Esophagus muscularis mucosa (tissue), 4 donors: ENCODE results near the gene CPNE6. TPM values are rescaled to one million over a fixed set of nuclear protein-coding genes. Genes with fewer than 3 reads are reported as not detected.

Experiments used
- DNase-seq: peaks from one replicate; pipeline ENCODE4 v3.0.0-alpha.2; 2017; ENCODE audit errors: extremely low spot score
- H3K27ac ChIP-seq, 4 donors: fragments of 200-600 bp; sonication (generic); replicated peaks in 1 of 4; 1 replicate in 3 of 4; 2 replicates in 1 of 4; pipeline ENCODE4 v1.5.1; 2016 to 2019; ENCODE audit warnings: mild to moderate bottlenecking in 1 of 4
- H3K27me3 ChIP-seq, 4 donors: fragments of 200-600 bp; sonication (generic); one replicate each; pipeline versions ENCODE4 v1.5.1 to v1.6.0; 2016 to 2019
- H3K36me3 ChIP-seq, 4 donors: fragments of 200-600 bp; sonication (generic); one replicate each; pipeline ENCODE4 v1.5.1; 2016 to 2019
- H3K4me1 ChIP-seq, 4 donors: fragments of 200-600 bp; sonication (generic); one replicate each; pipeline ENCODE4 v1.5.1; 2016 to 2019
- H3K4me3 ChIP-seq, 4 donors: fragments of 200-600 bp; sonication (generic); 1 replicate in 2 of 4; 2 replicates in 2 of 4; pipeline ENCODE4 v1.5.1; 2016 to 2019; ENCODE audit warnings: mild to moderate bottlenecking in 4 of 4, moderate library complexity in 1 of 4
- H3K9me3 ChIP-seq, 4 donors: fragments of 200-600 bp; sonication (generic); 1 replicate in 3 of 4; 2 replicates in 1 of 4; pipeline ENCODE4 v1.5.1; 2016 to 2019
- EP300 ChIP-seq: sonication (generic); formaldehyde crosslinking; IDR thresholded peaks from one replicate; pipeline ENCODE4 v1.6.1; 2017; ENCODE audit warnings: antibody characterized with exemption
- POLR2A ChIP-seq: fragments of 450-650 bp; IDR thresholded peaks from one replicate; pipeline ENCODE4 v1.6.1; 2017; ENCODE audit warnings: antibody characterized with exemption, moderate library complexity, mild to moderate bottlenecking, low read depth
- POLR2AphosphoS5 ChIP-seq, 2 donors: sonication (generic); formaldehyde crosslinking; IDR thresholded peaks; one replicate each; pipeline ENCODE4 v1.6.1; 2017; ENCODE audit warnings: antibody characterized with exemption in 2 of 2
- WGBS: methylation state at CpG from one replicate; pipeline ENCODE4 v1.1.5; 2018; 5-methylcytosine and 5-hydroxymethylcytosine counted together
- intact Hi-C: fragments of 100-400 bp; cut with DNase I; formaldehyde crosslinking; loops from one replicate; pipeline ENCODE4 v1.15.1; 2023
- total RNA-seq, 4 donors: library from RNA; depleted of rRNA; stranded (reverse); fragments of >200 nt; gene quantifications; one replicate each; pipeline versions ENCODE4 v1.1.0 to v1.2.1, GENCODE V29; 2016
- TF ChIP-seq, protein P1 (sequence below), 3 experiments: fragments of 200-600 bp in 2 of 3; fragments of 450-650 bp in 1 of 3; sonication (generic) in 2 of 3; IDR thresholded peaks; one replicate each; pipeline ENCODE4 v1.5.1; 2017 to 2019; ENCODE audit warnings: antibody characterized with exemption in 3 of 3, mild to moderate bottlenecking in 2 of 3, moderate library complexity in 1 of 3

Gene CPNE6
- total RNA-seq, 4 donors from 2014 or later: 0.26 to 0.34 (median 0.33) TPM; not detected in 1

DNA sequence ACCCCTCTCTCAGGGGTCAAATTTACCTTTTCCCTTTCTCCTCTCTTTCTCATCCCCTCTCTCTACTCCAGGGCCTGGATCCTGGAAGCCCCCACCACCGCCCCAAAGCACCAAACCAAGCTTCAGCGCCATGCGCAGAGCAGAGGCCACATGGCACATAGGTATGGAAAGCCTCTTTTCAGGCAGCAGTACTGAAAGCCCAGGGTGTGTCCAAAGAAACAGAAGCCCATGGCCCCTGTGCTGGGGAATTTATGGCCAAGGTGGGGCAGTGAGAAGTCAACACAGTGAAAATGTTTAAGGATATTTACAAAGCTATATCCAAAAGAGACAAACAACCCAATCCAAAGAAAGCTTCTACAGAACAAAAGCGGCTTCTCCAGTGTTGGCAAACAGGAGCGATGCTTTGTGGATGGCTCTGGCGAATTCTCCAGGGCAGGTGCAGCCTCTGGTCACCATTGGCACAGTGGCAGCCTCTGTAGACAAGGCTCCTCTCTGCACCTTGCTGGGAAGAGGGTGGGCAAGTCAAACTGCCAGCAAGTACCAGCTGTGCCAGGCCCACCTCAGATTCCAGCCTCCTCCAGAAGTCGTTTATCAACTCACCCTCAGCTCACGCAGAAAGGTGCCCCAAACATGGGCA lies 4.7 kb upstream of the CPNE6 start:
- WGBS: 95% methylated on average over 7 of the region's 8 CpGs
- H3K36me3 ChIP-seq: no peaks in the 10 kb centered on the region
- H3K27ac ChIP-seq: no peak overlapping the region
- peaks cover 0 to 7% (median 5%) of the 10 kb centered on the region in 4 donors for H3K4me1 ChIP-seq
- H3K9me3 ChIP-seq: no peaks in the 10 kb centered on the region
- peaks cover 0 to 5% (median 0%) of the 10 kb centered on the region in 4 donors for H3K27me3 ChIP-seq
- TF ChIP-seq EP300 (no peak), POLR2AphosphoS5 (IDR thresholded peaks at IDR 0.05) (no peak), POLR2A (no peak)
- TF ChIP-seq, protein P1, sequence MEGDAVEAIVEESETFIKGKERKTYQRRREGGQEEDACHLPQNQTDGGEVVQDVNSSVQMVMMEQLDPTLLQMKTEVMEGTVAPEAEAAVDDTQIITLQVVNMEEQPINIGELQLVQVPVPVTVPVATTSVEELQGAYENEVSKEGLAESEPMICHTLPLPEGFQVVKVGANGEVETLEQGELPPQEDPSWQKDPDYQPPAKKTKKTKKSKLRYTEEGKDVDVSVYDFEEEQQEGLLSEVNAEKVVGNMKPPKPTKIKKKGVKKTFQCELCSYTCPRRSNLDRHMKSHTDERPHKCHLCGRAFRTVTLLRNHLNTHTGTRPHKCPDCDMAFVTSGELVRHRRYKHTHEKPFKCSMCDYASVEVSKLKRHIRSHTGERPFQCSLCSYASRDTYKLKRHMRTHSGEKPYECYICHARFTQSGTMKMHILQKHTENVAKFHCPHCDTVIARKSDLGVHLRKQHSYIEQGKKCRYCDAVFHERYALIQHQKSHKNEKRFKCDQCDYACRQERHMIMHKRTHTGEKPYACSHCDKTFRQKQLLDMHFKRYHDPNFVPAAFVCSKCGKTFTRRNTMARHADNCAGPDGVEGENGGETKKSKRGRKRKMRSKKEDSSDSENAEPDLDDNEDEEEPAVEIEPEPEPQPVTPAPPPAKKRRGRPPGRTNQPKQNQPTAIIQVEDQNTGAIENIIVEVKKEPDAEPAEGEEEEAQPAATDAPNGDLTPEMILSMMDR (IDR thresholded peaks at IDR 0.05): no peak
- no peak overlapping the region for H3K4me3 ChIP-seq
- intact Hi-C loops: no loop called here
- DNase-seq: no peak

DNA sequence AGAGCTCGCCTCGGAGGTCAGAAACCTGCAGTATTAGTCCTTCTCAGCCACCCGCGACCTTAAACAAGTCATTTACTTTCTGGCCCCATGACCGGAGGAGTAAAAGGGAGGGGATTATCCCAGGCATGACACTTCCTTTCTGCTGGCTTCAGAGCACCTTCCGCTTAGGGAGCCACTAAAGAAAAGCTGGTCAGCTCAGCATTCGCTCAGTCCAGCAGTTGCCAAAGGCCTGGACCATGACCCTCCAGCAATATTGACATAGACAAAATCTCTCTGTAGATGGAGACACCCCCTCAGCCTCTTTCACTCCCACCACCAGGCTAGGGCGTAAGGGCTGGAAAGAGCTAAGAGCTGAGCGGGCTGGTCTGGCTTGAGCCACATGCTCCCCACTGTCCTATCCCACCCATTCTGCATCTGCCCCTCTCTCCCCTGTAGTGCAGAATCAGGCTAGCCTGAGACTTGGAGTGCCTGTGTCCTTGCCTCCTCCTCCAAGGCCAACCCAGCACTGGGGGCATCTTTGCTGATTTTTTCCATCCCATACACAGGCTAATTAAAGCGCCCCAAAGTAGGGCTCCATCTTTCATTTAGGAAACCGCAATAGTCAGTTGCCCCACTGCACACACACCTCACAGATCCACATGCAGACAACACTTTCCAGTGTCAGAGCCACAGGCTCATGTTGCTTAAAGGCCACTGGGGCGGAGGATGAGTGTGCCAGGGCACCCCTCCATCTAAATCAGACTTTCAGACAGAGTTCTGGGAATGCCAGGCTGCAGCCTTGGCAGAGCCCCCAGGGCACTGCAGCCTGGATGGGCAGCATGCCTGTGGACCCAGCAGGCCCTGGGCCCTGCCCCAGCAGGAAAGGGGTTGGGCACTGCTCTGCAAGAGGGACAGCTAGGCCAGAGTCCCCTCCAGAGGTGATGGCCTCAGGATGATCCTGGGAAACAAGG lies 4.0 kb upstream of the CPNE6 start:
- Histone ChIP-seq H3K36me3 (no peaks in the 10 kb centered on the region), H3K9me3 (no peaks in the 10 kb centered on the region), H3K27ac (no peak overlapping the region), H3K27me3 (peaks cover 0 to 13% (median 0%) of the 10 kb centered on the region in 4 donors), H3K4me1 (peaks cover 0 to 15% (median 13%) of the 10 kb centered on the region in 4 donors), H3K4me3 (no peak overlapping the region)
- WGBS: 92% methylated on average over 9 of the region's 12 CpGs
- DNase-seq: no peak
- no peak for TF ChIP-seq EP300
- TF ChIP-seq POLR2AphosphoS5 (IDR thresholded peaks at IDR 0.05): no peak
- TF ChIP-seq POLR2A: no peak
- TF ChIP-seq, protein P1 (IDR thresholded peaks at IDR 0.05): no peak
- intact Hi-C loops: no loop called here

DNA sequence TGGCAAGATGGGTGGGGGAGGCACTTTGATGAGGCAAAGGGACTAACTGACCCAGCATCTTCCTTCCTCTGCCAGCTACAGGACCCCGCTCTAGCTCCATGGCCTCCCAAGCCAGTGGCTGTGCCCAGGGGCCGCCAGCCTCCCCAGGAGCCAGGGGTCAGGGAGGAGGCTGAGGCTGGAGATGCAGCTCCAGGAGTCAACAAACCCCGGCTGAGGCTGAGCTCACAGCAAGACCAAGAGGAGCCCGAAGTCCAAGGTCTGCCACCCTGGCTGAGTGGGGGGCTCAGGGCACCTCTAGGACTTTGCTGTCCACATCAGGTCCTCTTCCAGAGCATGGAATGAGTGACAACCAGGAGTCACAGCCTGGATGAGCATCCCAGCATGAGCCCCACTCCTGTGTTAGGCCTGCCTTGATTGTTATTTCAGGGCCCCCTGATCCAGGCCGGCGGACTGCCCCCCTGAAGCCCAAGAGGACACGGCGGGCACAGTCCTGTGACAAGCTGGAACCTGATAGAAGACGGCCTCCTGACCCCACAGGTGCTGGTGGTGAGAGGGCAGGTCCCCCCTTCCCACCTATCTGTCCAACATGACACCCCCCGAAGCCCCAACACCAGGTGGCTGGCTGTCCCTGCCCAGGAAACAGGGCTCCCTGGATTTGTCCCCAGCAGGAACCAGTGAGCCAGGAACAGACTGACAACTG lies 2.5 kb upstream of the CPNE6 start:
- Histone ChIP-seq H3K27me3 (peaks cover 0 to 27% (median 2%) of the 10 kb centered on the region in 4 donors), H3K9me3 (no peaks in the 10 kb centered on the region), H3K36me3 (no peaks in the 10 kb centered on the region), H3K4me1 (peaks cover 0 to 20% (median 17%) of the 10 kb centered on the region in 4 donors), H3K27ac (no peak overlapping the region), H3K4me3 (no peak overlapping the region)
- 75% methylated on average over 3 of the region's 10 CpGs for WGBS
- TF ChIP-seq POLR2AphosphoS5 (IDR thresholded peaks at IDR 0.05) (no peak), EP300 (no peak), POLR2A (no peak)
- TF ChIP-seq, protein P1 (IDR thresholded peaks at IDR 0.05): no peak
- intact Hi-C loops: no loop called here
- no peak for DNase-seq

DNA sequence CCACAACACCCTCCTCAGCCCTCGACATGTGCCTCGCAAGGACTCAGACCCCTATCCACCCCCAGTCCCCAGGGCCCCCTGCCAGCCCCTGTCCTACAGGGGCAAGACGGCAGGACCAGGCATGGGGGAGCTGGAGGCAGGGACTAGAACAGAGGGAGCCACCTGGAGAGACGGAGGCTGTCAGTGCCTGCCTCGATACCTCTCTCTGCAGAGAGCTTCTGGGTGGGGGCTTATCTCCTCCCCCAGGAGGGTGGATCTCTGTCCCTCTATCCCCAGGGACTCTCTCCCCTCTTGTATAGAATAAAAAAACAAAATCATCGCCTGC lies 2.0 kb upstream of the CPNE6 start:
- TF ChIP-seq POLR2A (no peak), EP300 (no peak), POLR2AphosphoS5 (IDR thresholded peaks at IDR 0.05) (no peak)
- TF ChIP-seq, protein P1 (IDR thresholded peaks at IDR 0.05): no peak
- no peak for DNase-seq
- Histone ChIP-seq H3K27ac (no peak overlapping the region), H3K36me3 (no peaks in the 10 kb centered on the region), H3K4me3 (no peak overlapping the region), H3K4me1 (peaks cover 0 to 20% (median 17%) of the 10 kb centered on the region in 4 donors), H3K9me3 (no peaks in the 10 kb centered on the region), H3K27me3 (peaks cover 0 to 27% (median 2%) of the 10 kb centered on the region in 4 donors)
- intact Hi-C loops: no loop called here
- 98% methylated on average over 5 of the region's 6 CpGs for WGBS
